ENCODE results near the gene RGL1. TPM values are rescaled to one million over a fixed set of nuclear protein-coding genes. Genes with fewer than 3 reads are reported as not detected.

RGL1 gene
- total RNA-seq, 1 experiment from 2014 or later: 17.0 TPM

DNA sequence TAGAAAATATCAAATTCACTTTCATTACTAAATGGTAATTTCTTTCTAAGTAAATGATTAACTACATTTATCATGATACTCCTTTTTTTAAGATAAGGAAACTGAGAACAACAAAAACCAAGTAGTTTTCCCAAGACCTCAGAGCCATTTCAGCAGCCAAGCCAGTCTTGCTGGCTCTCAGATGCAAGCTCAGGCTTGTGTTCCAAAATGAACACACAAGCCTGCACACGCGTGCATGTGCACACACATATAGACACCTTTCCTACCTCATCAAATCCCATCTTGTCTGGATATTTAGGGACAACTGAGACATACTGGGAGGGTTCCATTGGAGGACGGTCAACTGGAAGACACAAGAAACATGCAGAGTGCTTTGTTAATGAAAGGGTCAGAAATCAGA, 149.6 kb downstream of the RGL1 start:
- no peak for DNase-seq (ENCODE audit: low read depth)

DNA sequence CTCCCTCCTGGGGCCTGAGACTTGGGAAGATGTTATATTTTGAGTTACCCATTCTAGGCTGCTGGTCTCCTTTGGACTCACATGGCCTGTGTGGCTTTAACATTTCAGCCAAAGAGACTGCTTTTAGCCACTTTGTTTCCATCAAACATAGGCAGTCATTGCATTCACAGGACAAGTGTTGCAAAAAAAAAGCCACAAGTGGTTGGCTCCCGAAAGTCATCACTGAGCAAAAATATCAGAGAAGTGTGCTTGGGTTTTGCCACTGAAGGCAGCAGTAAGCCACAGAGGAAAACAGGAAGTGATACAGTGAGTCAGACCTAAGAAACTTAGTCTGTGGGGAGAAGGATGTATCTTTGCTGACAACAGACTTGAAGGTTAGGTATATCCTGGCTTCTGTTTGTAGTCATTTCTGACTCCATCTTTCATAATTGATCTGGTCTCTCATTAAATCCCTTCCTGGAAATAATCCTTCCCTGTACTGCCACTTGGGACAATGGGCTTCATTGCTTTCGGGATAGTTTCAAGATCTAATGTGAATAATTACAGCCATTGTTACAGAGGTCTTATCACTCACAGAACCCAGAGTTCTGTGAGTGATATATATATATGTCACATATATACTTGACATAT, 151.8 kb downstream of the RGL1 start:
- DNase-seq (ENCODE audit: low read depth): peak; percentile 90

GRCh38 chr1:183957216-183957830, 152.4 kb downstream of the RGL1 start:
- no peak for DNase-seq (ENCODE audit: low read depth)

DNA sequence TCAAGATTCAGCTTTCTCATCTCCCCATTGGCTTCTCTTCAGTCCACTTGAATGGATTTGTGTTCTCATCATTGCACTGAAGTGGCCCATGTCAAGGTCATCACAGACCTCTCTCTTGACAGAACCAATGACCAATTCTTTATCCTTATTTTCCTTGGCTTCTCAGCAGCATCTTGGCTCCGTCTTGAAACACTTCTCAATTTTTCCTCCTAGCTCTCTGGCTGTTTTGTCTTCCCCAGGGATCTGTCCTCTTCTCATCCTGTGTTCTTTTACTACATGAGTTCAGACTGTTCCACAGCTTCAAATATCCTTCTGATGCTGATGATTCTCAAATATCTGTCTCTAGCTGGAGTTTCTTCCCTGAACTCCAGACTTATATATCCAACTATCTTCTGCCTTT, 154.0 kb downstream of the RGL1 start:
- DNase-seq (ENCODE audit: low read depth): no peak

DNA sequence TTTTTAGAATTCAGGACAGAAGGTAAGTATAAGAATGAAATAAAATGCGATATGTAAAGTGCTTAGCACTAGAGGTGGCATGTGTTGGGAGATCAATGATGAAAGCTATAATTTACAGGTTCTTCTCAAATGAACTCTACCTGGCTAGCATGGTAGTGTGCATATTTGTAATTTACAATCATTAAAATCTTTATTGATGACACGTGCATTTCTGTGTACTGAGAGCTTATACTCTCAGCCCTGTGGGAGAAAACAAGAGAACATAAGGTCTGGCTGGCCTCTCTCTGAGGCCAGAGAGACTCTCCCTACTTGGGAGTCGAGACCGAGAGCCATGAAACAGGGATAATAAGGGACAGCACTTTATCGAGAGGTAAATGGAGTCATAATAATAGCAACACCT, 156.2 kb downstream of the RGL1 start:
- no peak for DNase-seq (ENCODE audit: low read depth)

DNA sequence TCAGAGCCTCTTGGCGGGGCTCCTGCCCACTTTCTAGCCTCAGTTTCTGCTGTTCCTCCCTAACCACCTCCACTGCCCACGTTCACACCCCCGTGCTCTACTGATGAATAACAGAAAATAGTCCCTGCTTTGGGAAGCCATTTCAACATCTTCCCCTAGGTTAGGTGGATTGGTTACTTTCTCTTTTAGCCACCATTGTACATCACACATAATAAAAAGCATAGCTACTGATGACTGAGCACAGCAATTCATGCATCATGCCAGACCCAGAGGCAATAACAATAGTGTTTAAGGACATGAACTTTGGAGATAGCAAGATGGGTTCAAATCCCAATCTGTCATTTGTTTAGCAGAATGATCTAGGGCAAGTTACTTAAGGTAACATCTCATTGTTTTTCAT, 158.0 kb downstream of the RGL1 start:
- DNase-seq (ENCODE audit: low read depth): no peak

- DNase-seq (ENCODE audit: low read depth): no peak
Observed at GRCh38 chr1:183965726-183966125, 160.8 kb downstream of the RGL1 start.

DNA sequence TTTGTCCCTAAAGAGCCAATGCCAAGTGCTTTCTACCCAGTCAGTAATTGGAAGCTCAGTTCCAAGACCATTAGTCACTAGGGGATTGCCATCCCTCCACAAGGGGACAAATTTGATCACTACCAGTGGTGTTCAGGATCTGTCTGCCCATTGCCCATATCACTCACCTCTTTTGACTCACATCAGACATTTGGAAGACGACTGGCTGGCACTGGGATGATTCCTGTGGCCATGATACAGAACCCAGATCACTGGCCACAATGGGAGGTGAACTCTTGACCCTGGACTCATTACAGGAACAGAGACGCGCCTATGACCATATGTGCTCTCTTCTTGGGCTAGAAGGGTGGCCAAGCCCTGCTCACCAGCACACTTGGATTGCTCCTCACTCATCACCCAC, 161.6 kb downstream of the RGL1 start:
- DNase-seq (ENCODE audit: low read depth): peak; percentile 44

GRCh38 chr1:183967914-183968313, 163.0 kb downstream of the RGL1 start:
- no peak for DNase-seq (ENCODE audit: low read depth)

- no peak for DNase-seq (ENCODE audit: low read depth)
Observed at GRCh38 chr1:183968386-183968785, 163.5 kb downstream of the RGL1 start.

DNA sequence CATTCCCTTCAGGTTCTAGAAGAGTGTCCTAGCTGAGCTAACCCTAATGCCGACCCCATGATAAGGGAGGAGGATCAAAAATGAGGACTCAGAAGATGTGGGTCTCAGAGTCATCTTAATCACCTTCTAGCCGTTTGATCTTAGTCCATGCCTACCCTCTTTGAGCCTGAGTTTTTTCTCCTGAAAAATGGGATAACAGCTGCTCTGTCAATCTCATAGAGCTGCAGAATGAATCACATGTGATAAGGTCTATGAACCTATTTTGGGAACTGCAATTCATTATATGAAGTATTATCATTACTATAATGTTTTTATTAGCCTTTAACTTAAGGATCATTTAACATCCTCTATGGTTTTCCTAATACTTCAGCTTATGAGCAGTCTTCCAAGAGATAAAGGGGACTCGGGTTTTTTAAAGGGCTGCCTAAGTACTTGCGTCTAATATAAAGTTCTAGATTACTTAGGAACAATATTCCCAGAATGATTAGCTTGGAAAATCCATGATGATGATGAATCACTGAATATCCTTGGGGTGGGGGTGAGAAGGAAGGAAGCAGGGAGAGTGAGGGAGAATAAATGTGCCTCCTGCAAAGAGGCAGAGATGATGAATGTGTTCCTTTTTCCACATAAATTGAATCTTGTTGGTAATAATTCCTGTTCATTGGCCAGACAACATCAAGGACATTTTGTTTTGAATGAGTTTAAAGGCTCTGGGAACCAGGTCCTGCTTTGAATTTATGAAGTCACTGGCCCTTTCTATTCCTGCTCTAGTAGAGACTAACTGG, 165.8 kb downstream of the RGL1 start:
- peak; percentile 55 for DNase-seq (ENCODE audit: low read depth)

- DNase-seq (ENCODE audit: low read depth): no peak
Observed at GRCh38 chr1:183975651-183976050, 170.7 kb downstream of the RGL1 start.

DNA sequence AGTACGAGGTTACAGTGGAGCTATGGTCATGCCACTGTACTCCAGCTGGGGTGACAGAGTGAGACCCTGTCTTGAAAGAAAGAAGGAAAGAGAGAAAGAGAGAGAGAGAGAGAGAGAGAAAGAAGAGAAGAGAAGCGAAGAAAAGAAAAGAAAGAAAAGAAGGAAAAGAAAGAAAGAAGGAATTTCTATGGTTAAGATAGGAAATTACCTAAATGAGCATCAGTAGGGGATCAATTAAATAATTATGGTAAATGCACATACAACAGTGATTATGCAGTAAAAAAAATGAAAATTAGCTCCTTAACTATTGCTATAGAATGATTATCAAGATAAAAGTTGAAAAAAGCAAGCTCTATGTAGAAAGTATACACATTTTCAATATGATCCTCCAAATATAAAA, 172.8 kb downstream of the RGL1 start:
- no peak for DNase-seq (ENCODE audit: low read depth)

Other genes starting within 250 kb of the RGL1 start
- gene NCF2, start 214.7 kb upstream of the RGL1 start, total RNA-seq (2014; rRNA removed): 0.06 and 0.19 TPM in 2 replicates
- 226 and 239 TPM in 2 replicates for gene ARPC5, start 169.3 kb upstream of the RGL1 start, total RNA-seq (2014; rRNA removed)
- gene APOBEC4, start 151.8 kb upstream of the RGL1 start, total RNA-seq (2014; rRNA removed): not detected in 2 replicates
- gene COLGALT2, start 232.6 kb downstream of the RGL1 start, total RNA-seq (2014; rRNA removed): 1.9 and 2.1 TPM in 2 replicates
- 59.8 and 85.3 TPM in 2 replicates for gene TSEN15, start 246.6 kb downstream of the RGL1 start, total RNA-seq (2014; rRNA removed)